DMS114 treated with DMSO at 0.1 percent for 48 hours (cell line): ENCODE results near the gene ABL2.
"Not testable (repeated sequence)": the region's sequence is repeated elsewhere in the genome, so short reads cannot be mapped to it uniquely, and the experiment has no call there.

Experiments
- DNase-seq: peaks from one replicate; lab custom pipeline; 2025; ENCODE audit not compliant: unreplicated experiment; lab: John Stamatoyannopoulos, UW

The ABL2 gene

GRCh38 chr1:179229214-179230140 lies at the start of gene ABL2:
TSS of gene ABL2 (minus strand) at chr1:179229677. CDS start at chr1:179229397, 280 bp downstream.
- no peak for DNase-seq

- no peak for DNase-seq
Observed at GRCh38 chr1:179278920-179279319, 49.4 kb upstream of the ABL2 start.

GRCh38 chr1:179274424-179274823 lies 44.9 kb upstream of the ABL2 start:
- DNase-seq = not testable (repeated sequence)

GRCh38 chr1:179269071-179269470 lies 39.6 kb upstream of the ABL2 start:
- no peak for DNase-seq

GRCh38 chr1:179264507-179264906 lies 35.0 kb upstream of the ABL2 start:
- no peak for DNase-seq

GRCh38 chr1:179263121-179263520 lies 33.6 kb upstream of the ABL2 start:
- DNase-seq = no peak

- no peak for DNase-seq
Observed at GRCh38 chr1:179262183-179262582, 32.7 kb upstream of the ABL2 start.

GRCh38 chr1:179253286-179253972 lies 24.0 kb upstream of the ABL2 start:
- no peak for DNase-seq

GRCh38 chr1:179252606-179253005 lies 23.1 kb upstream of the ABL2 start:
- DNase-seq = no peak

- peak; percentile 38 for DNase-seq
Observed at GRCh38 chr1:179251675-179252074, 22.2 kb upstream of the ABL2 start.

GRCh38 chr1:179247923-179248322 lies 18.4 kb upstream of the ABL2 start:
- DNase-seq = no peak

- not testable (repeated sequence) for DNase-seq
Observed at GRCh38 chr1:179245426-179245825, 15.9 kb upstream of the ABL2 start.

- no peak for DNase-seq
Observed at GRCh38 chr1:179241530-179242097, 12.1 kb upstream of the ABL2 start.

- DNase-seq = no peak
Observed at GRCh38 chr1:179237222-179237621, 7.7 kb upstream of the ABL2 start.

- no peak for DNase-seq
Observed at GRCh38 chr1:179234863-179235262, 5.4 kb upstream of the ABL2 start.

- DNase-seq = no peak
Observed at GRCh38 chr1:179231923-179232322, 2.4 kb upstream of the ABL2 start.

- no peak for DNase-seq
Observed at GRCh38 chr1:179230721-179231120, 1.2 kb upstream of the ABL2 start.

GRCh38 chr1:179230251-179230650 lies 774 bp upstream of the ABL2 start:
- DNase-seq = no peak

- DNase-seq = no peak
Observed at GRCh38 chr1:179228783-179229213, 679 bp downstream of the ABL2 start.

GRCh38 chr1:179226738-179227137 lies 2.7 kb downstream of the ABL2 start:
- DNase-seq = no peak

- DNase-seq = not testable (repeated sequence)
Observed at GRCh38 chr1:179224466-179224865, 5.0 kb downstream of the ABL2 start.

GRCh38 chr1:179221121-179221520 lies 8.4 kb downstream of the ABL2 start:
- not testable (repeated sequence) for DNase-seq
